VCaP (cell line): Measurements from ENCODE around the gene MUC20.

ENCODE experiments used
- H3K27ac ChIP-seq: fragments of 450-650 bp; 2 replicates; pipeline ENCODE4 v1.5.1; 2017
- CTCF ChIP-seq: fragments of 450-650 bp; conservative IDR thresholded peaks from 2 replicates; pipeline ENCODE4 v1.5.1; 2017; ENCODE audit warnings: mild to moderate bottlenecking, moderate library complexity

Gene MUC20

GRCh38 chr3:195753581-195753980 is 32.8 kb downstream of the MUC20 start:
- no peak overlapping the region for H3K27ac ChIP-seq
- no peak for TF ChIP-seq CTCF

DNA sequence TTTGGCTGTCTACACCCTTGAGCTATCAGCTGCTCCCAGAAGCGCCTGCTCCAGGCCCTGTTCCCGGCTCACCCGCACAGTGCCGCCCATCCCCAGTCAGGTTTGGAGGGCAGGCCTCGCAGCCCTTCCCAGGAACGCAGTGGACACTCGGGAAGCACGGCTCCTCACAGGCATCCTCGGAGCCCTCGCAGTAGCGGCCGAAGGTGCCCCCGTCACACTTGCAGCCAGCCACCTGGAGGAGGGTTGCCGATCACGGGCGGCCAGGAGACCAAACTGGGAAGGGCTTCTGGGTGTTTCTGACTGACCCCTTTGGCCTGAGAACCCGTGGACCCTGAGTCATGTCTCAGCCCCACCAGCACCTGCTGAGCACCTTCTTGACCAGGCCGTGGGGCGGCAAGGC is 33.4 kb downstream of the MUC20 start:
- TF ChIP-seq CTCF = no peak
- H3K27ac ChIP-seq = no peak overlapping the region

- H3K27ac ChIP-seq = no peak overlapping the region
- no peak for TF ChIP-seq CTCF
Measured at GRCh38 chr3:195754906-195755305, 34.1 kb downstream of the MUC20 start.

- H3K27ac ChIP-seq = no peak overlapping the region
- no peak for TF ChIP-seq CTCF
Measured at GRCh38 chr3:195755391-195755790, 34.6 kb downstream of the MUC20 start.

- no peak for TF ChIP-seq CTCF
- H3K27ac ChIP-seq = no peak overlapping the region
Measured at GRCh38 chr3:195755791-195756676, 35.3 kb downstream of the MUC20 start.

DNA sequence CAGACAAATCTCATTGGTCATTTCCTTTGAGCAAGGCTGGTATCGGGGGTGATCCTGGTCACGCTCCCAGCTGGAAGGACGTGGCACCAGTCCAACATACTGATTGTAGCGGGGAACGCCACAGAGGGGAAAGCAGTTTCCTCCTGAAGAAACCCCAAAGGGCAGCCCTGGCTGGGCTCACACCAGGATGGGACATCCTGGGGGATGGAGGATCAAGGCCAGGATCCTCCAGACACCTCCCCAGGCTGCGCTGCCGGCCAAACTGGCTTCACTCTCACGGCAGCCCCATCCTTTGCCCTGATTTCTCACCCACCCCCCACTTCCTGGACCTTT is 36.6 kb downstream of the MUC20 start:
- TF ChIP-seq CTCF = no peak

GRCh38 chr3:195757827-195758226 is 37.0 kb downstream of the MUC20 start:
- H3K27ac ChIP-seq = no peak overlapping the region
- TF ChIP-seq CTCF = no peak

More for the DNA sequence above, 36.6 kb downstream of the MUC20 start:
- no peak overlapping the region for H3K27ac ChIP-seq
